ENCODE results near the gene CTNNAL1.

Gene CTNNAL1

GRCh38 chr9:109051733-109052132, 38.4 kb upstream of the CTNNAL1 start:
- no peak overlapping the region for H2BK120ac ChIP-seq (ENCODE audit: low read depth, low read length)
- peaks cover 2% of the 10 kb centered on the region for H3K36me3 ChIP-seq (ENCODE audit: control insufficient read depth, insufficient read depth, low read length)
- no CpG with 5 or more reads among the region's 1 CpG for WGBS (ENCODE audit: extremely low coverage, insufficient coverage, low lambda C conversion rate)

GRCh38 chr9:109050444-109050843, 37.1 kb upstream of the CTNNAL1 start:
- H3K23ac ChIP-seq (ENCODE audit: low read length): no peak overlapping the region
- H3K27me3 ChIP-seq (ENCODE audit: insufficient read depth, low read length, poor library complexity): no peaks in the 10 kb centered on the region
- H3K79me2 ChIP-seq (ENCODE audit: control insufficient read depth, insufficient read depth, low read length): no peaks in the 10 kb centered on the region
- no peak overlapping the region for H2AK5ac ChIP-seq (ENCODE audit: low read length)
- no CpG with 5 or more reads among the region's 7 CpGs for WGBS (ENCODE audit: extremely low coverage, insufficient coverage, low lambda C conversion rate)
- no peaks in the 10 kb centered on the region for H3K79me1 ChIP-seq (ENCODE audit: low read length)
- H3K56ac ChIP-seq (ENCODE audit: low read length): no peak overlapping the region
- no peak overlapping the region for H3K4me3 ChIP-seq (ENCODE audit: low read length)
- no peak overlapping the region for H3K27ac ChIP-seq (ENCODE audit: low read depth, low read length)
- H2BK15ac ChIP-seq (replicated peaks; ENCODE audit: low read depth): no peak overlapping the region
- no peak overlapping the region for H3K18ac ChIP-seq (ENCODE audit: low read length)
- H3K36me3 ChIP-seq (ENCODE audit: control insufficient read depth, insufficient read depth, low read length): no peaks in the 10 kb centered on the region
- no peak overlapping the region for H3K9ac ChIP-seq (ENCODE audit: low read length)
- no peak overlapping the region for H4K5ac ChIP-seq (ENCODE audit: low read length)
- no peak overlapping the region for H2BK120ac ChIP-seq (ENCODE audit: low read depth, low read length)
- no peak overlapping the region for H3K4me2 ChIP-seq (ENCODE audit: low read length)
- H3K4ac ChIP-seq (ENCODE audit: low read depth, low read length): no peak overlapping the region
- DNase-seq: no peak
- no peaks in the 10 kb centered on the region for H3K4me1 ChIP-seq (ENCODE audit: control insufficient read depth, low read depth, low read length)
- no peak overlapping the region for H2BK5ac ChIP-seq (ENCODE audit: low read length)
- no peak overlapping the region for H4K8ac ChIP-seq (ENCODE audit: low read depth, low read length)

More at GRCh38 chr9:109051733-109052132, 38.4 kb upstream of the CTNNAL1 start:
- Histone ChIP-seq H2BK5ac (ENCODE audit: low read length) (no peak overlapping the region), H3K27me3 (ENCODE audit: insufficient read depth, low read length, poor library complexity) (no peaks in the 10 kb centered on the region), H2BK15ac (replicated peaks; ENCODE audit: low read depth) (no peak overlapping the region), H3K79me1 (ENCODE audit: low read length) (no peaks in the 10 kb centered on the region), H3K79me2 (ENCODE audit: control insufficient read depth, insufficient read depth, low read length) (no peaks in the 10 kb centered on the region), H4K5ac (ENCODE audit: low read length) (no peak overlapping the region), H3K56ac (ENCODE audit: low read length) (no peak overlapping the region), H3K23ac (ENCODE audit: low read length) (no peak overlapping the region), H3K4me2 (ENCODE audit: low read length) (no peak overlapping the region), H3K4ac (ENCODE audit: low read depth, low read length) (no peak overlapping the region), H3K4me1 (ENCODE audit: control insufficient read depth, low read depth, low read length) (no peaks in the 10 kb centered on the region), H2AK5ac (ENCODE audit: low read length) (no peak overlapping the region), H3K27ac (ENCODE audit: low read depth, low read length) (no peak overlapping the region), H3K9ac (ENCODE audit: low read length) (no peak overlapping the region), H4K8ac (ENCODE audit: low read depth, low read length) (no peak overlapping the region), H3K18ac (ENCODE audit: low read length) (no peak overlapping the region), H3K4me3 (ENCODE audit: low read length) (no peak overlapping the region)
- no peak for DNase-seq

GRCh38 chr9:109048822-109049221, 35.5 kb upstream of the CTNNAL1 start:
- Histone ChIP-seq H2BK5ac (ENCODE audit: low read length) (no peak overlapping the region), H3K4me1 (ENCODE audit: control insufficient read depth, low read depth, low read length) (no peaks in the 10 kb centered on the region), H3K9ac (ENCODE audit: low read length) (no peak overlapping the region), H3K56ac (ENCODE audit: low read length) (no peak overlapping the region), H3K27ac (ENCODE audit: low read depth, low read length) (no peak overlapping the region), H3K79me1 (ENCODE audit: low read length) (no peaks in the 10 kb centered on the region), H3K27me3 (ENCODE audit: insufficient read depth, low read length, poor library complexity) (no peaks in the 10 kb centered on the region), H2BK120ac (ENCODE audit: low read depth, low read length) (no peak overlapping the region), H3K79me2 (ENCODE audit: control insufficient read depth, insufficient read depth, low read length) (no peaks in the 10 kb centered on the region), H4K5ac (ENCODE audit: low read length) (no peak overlapping the region), H3K18ac (ENCODE audit: low read length) (no peak overlapping the region), H2BK15ac (replicated peaks; ENCODE audit: low read depth) (no peak overlapping the region), H4K8ac (ENCODE audit: low read depth, low read length) (no peak overlapping the region), H3K4me3 (ENCODE audit: low read length) (no peak overlapping the region), H3K4me2 (ENCODE audit: low read length) (no peak overlapping the region), H3K4ac (ENCODE audit: low read depth, low read length) (no peak overlapping the region), H2AK5ac (ENCODE audit: low read length) (no peak overlapping the region), H3K36me3 (ENCODE audit: control insufficient read depth, insufficient read depth, low read length) (peaks cover 1% of the 10 kb centered on the region), H3K23ac (ENCODE audit: low read length) (no peak overlapping the region)
- no CpG with 5 or more reads among the region's 3 CpGs for WGBS (ENCODE audit: extremely low coverage, insufficient coverage, low lambda C conversion rate)
- no peak for DNase-seq

GRCh38 chr9:109047259-109047658, 34.0 kb upstream of the CTNNAL1 start:
- Histone ChIP-seq H2AK5ac (ENCODE audit: low read length) (no peak overlapping the region), H3K9ac (ENCODE audit: low read length) (no peak overlapping the region), H3K79me2 (ENCODE audit: control insufficient read depth, insufficient read depth, low read length) (no peaks in the 10 kb centered on the region), H3K4ac (ENCODE audit: low read depth, low read length) (no peak overlapping the region), H3K23ac (ENCODE audit: low read length) (no peak overlapping the region), H3K18ac (ENCODE audit: low read length) (no peak overlapping the region), H2BK15ac (replicated peaks; ENCODE audit: low read depth) (no peak overlapping the region), H3K4me3 (ENCODE audit: low read length) (no peak overlapping the region), H3K4me2 (ENCODE audit: low read length) (no peak overlapping the region), H2BK120ac (ENCODE audit: low read depth, low read length) (no peak overlapping the region), H3K36me3 (ENCODE audit: control insufficient read depth, insufficient read depth, low read length) (peaks cover 1% of the 10 kb centered on the region), H3K27me3 (ENCODE audit: insufficient read depth, low read length, poor library complexity) (no peaks in the 10 kb centered on the region), H4K5ac (ENCODE audit: low read length) (no peak overlapping the region), H4K8ac (ENCODE audit: low read depth, low read length) (no peak overlapping the region), H3K79me1 (ENCODE audit: low read length) (no peaks in the 10 kb centered on the region), H2BK5ac (ENCODE audit: low read length) (no peak overlapping the region), H3K27ac (ENCODE audit: low read depth, low read length) (no peak overlapping the region), H3K4me1 (ENCODE audit: control insufficient read depth, low read depth, low read length) (no peaks in the 10 kb centered on the region), H3K56ac (ENCODE audit: low read length) (no peak overlapping the region)
- no CpG with 5 or more reads among the region's 2 CpGs for WGBS (ENCODE audit: extremely low coverage, insufficient coverage, low lambda C conversion rate)
- no peak for DNase-seq

GRCh38 chr9:109046346-109046745, 33.0 kb upstream of the CTNNAL1 start:
- no peak overlapping the region for H2BK120ac ChIP-seq (ENCODE audit: low read depth, low read length)
- H4K8ac ChIP-seq (ENCODE audit: low read depth, low read length): no peak overlapping the region
- H3K4ac ChIP-seq (ENCODE audit: low read depth, low read length): no peak overlapping the region
- no peak overlapping the region for H2BK5ac ChIP-seq (ENCODE audit: low read length)
- no peaks in the 10 kb centered on the region for H3K79me1 ChIP-seq (ENCODE audit: low read length)
- no peak overlapping the region for H2AK5ac ChIP-seq (ENCODE audit: low read length)
- no peak overlapping the region for H3K56ac ChIP-seq (ENCODE audit: low read length)
- H3K36me3 ChIP-seq (ENCODE audit: control insufficient read depth, insufficient read depth, low read length): peaks cover 1% of the 10 kb centered on the region
- H3K23ac ChIP-seq (ENCODE audit: low read length): no peak overlapping the region
- H3K4me2 ChIP-seq (ENCODE audit: low read length): no peak overlapping the region
- no peak overlapping the region for H2BK15ac ChIP-seq (replicated peaks; ENCODE audit: low read depth)
- no peak overlapping the region for H4K5ac ChIP-seq (ENCODE audit: low read length)
- DNase-seq: no peak
- no CpG with 5 or more reads among the region's 1 CpG for WGBS (ENCODE audit: extremely low coverage, insufficient coverage, low lambda C conversion rate)
- H3K79me2 ChIP-seq (ENCODE audit: control insufficient read depth, insufficient read depth, low read length): no peaks in the 10 kb centered on the region
- no peaks in the 10 kb centered on the region for H3K27me3 ChIP-seq (ENCODE audit: insufficient read depth, low read length, poor library complexity)
- no peak overlapping the region for H3K18ac ChIP-seq (ENCODE audit: low read length)
- H3K4me3 ChIP-seq (ENCODE audit: low read length): no peak overlapping the region
- no peaks in the 10 kb centered on the region for H3K4me1 ChIP-seq (ENCODE audit: control insufficient read depth, low read depth, low read length)
- no peak overlapping the region for H3K27ac ChIP-seq (ENCODE audit: low read depth, low read length)
- H3K9ac ChIP-seq (ENCODE audit: low read length): no peak overlapping the region

- H3K27ac ChIP-seq (ENCODE audit: low read depth, low read length): no peak overlapping the region
- no peak overlapping the region for H4K8ac ChIP-seq (ENCODE audit: low read depth, low read length)
- no peak overlapping the region for H3K23ac ChIP-seq (ENCODE audit: low read length)
- no peaks in the 10 kb centered on the region for H3K79me1 ChIP-seq (ENCODE audit: low read length)
- H3K18ac ChIP-seq (ENCODE audit: low read length): no peak overlapping the region
- DNase-seq: no peak
- no peak overlapping the region for H4K5ac ChIP-seq (ENCODE audit: low read length)
- peaks cover 1% of the 10 kb centered on the region for H3K36me3 ChIP-seq (ENCODE audit: control insufficient read depth, insufficient read depth, low read length)
- no peak overlapping the region for H2BK15ac ChIP-seq (replicated peaks; ENCODE audit: low read depth)
- no peak overlapping the region for H3K4ac ChIP-seq (ENCODE audit: low read depth, low read length)
- H3K4me3 ChIP-seq (ENCODE audit: low read length): no peak overlapping the region
- no peak overlapping the region for H3K56ac ChIP-seq (ENCODE audit: low read length)
- no peaks in the 10 kb centered on the region for H3K27me3 ChIP-seq (ENCODE audit: insufficient read depth, low read length, poor library complexity)
- no peak overlapping the region for H2BK5ac ChIP-seq (ENCODE audit: low read length)
- no peak overlapping the region for H3K4me2 ChIP-seq (ENCODE audit: low read length)
- no CpG with 5 or more reads among the region's 4 CpGs for WGBS (ENCODE audit: extremely low coverage, insufficient coverage, low lambda C conversion rate)
- no peak overlapping the region for H3K9ac ChIP-seq (ENCODE audit: low read length)
- no peak overlapping the region for H2BK120ac ChIP-seq (ENCODE audit: low read depth, low read length)
- no peaks in the 10 kb centered on the region for H3K79me2 ChIP-seq (ENCODE audit: control insufficient read depth, insufficient read depth, low read length)
- H2AK5ac ChIP-seq (ENCODE audit: low read length): no peak overlapping the region
- no peaks in the 10 kb centered on the region for H3K4me1 ChIP-seq (ENCODE audit: control insufficient read depth, low read depth, low read length)
Observed at GRCh38 chr9:109043578-109043977, 30.3 kb upstream of the CTNNAL1 start.
